ENCODE results near the gene REXO1. TPM values are rescaled to one million over a fixed set of nuclear protein-coding genes. Genes with fewer than 3 reads are reported as not detected.

REXO1 gene
- total and polyA plus RNA-seq, 2 donors (not counting 3 experiments of a cell fraction or from before 2014, with no cell fraction given): 41.1 to 56.9 TPM

- H4K20me1 ChIP-seq (replicated peaks; ENCODE audit: control insufficient read depth, extremely low read depth, insufficient read depth, low read length): no peaks in the 10 kb centered on the region
- CTCF ChIA-PET: interaction anchor here (1.2 to 7.6 kb wide), 4 partner anchors 8 to 16 kb away, joined by 3 to 83 read pairs (median 4); no protein-coding TSS in a partner anchor
These were observed 8.4 kb downstream of the REXO1 start for GRCh38 chr19:1839658-1840540.

More at GRCh38 chr19:1839658-1840540, 8.4 kb downstream of the REXO1 start:
- BruUV-seq (replicated peaks): no TSS peak
- Histone ChIP-seq H3K79me2 (ENCODE audit: control insufficient read depth, insufficient read depth, low read length) (peaks cover 91% of the 10 kb centered on the region), H3K36me3 (ENCODE audit: control insufficient read depth in 2 of 2, extremely low read depth in 1 of 2, insufficient read depth in 2 of 2, low read length in 2 of 2) (peaks cover 0 to 3% of the 10 kb centered on the region in 2 experiments), H3K27me3 (ENCODE audit: control insufficient read depth in 2 of 2, insufficient read depth in 2 of 2, low read length in 2 of 2) (no peaks in the 10 kb centered on the region), H3K27ac (ENCODE audit: insufficient read depth, low read depth, low read length) (no peak overlapping the region), H3K4me2 (ENCODE audit: insufficient read depth, low read length) (no peak overlapping the region), H3K9me1 (replicated peaks; ENCODE audit: control insufficient read depth, extremely low read depth, insufficient read depth, low read length) (no peaks in the 10 kb centered on the region), H3K9ac (replicated peaks; ENCODE audit: extremely low read depth, insufficient read depth, low read length) (no peak overlapping the region), H3K4me1 (ENCODE audit: control insufficient read depth, extremely low read depth, insufficient read depth, low read length) (peaks cover 16% of the 10 kb centered on the region), H2AFZ (ENCODE audit: low read depth, low read length) (no peak overlapping the region), H3K9me3 (replicated peaks; ENCODE audit: control insufficient read depth, insufficient read depth, low read length) (no peaks in the 10 kb centered on the region), H3K4me3 (replicated peaks in 1 of 3; ENCODE audit: insufficient read depth in 1 of 3, low read depth in 1 of 3, low read length in 3 of 3) (no peak overlapping the region)
- dilution Hi-C loops (cut with MboI; ENCODE audit: extremely low pct_ligation_motif_present, low sequenced_read_pairs) (no loop called here), intact Hi-C loops (cut with micrococcal nuclease) (loop anchor here (1.0 kb wide), 1 partner anchor 14 kb away; no protein-coding TSS in a partner anchor)
- POLR2A ChIA-PET: no interaction called here
- TF ChIP-seq EZH2 (IDR thresholded peaks at IDR 0.05; ENCODE audit: borderline replicate concordance, low read depth, low read length, severe bottlenecking) (no peak), JUN (IDR thresholded peaks at IDR 0.05; ENCODE audit: borderline replicate concordance, insufficient read depth, insufficient read length, low read depth) (no peak), CTCF (IDR thresholded peaks at IDR 0.05; ENCODE audit: extremely low read depth in 1 of 2, insufficient read depth in 1 of 2, low read depth in 1 of 2, low read length in 2 of 2) (no peak), MAX (IDR thresholded peaks at IDR 0.05; ENCODE audit: insufficient read depth, insufficient read length) (no peak), FOS (IDR thresholded peaks at IDR 0.05; ENCODE audit: borderline replicate concordance, insufficient read depth, low read length) (no peak), GATA2 (IDR thresholded peaks at IDR 0.05; ENCODE audit: insufficient read depth, insufficient read length, low read depth, low read length) (no peak), MYC (IDR thresholded peaks at IDR 0.05; ENCODE audit: low read depth, low read length) (no peak), POLR2AphosphoS5 (IDR thresholded peaks at IDR 0.05; ENCODE audit: insufficient read depth, low read depth, low read length) (no peak), POLR2A (IDR thresholded peaks at IDR 0.05; ENCODE audit: low read depth, low read length) (no peak)
- no peak for DNase-seq (ENCODE audit: low read depth, low spot score)
- no peak for FAIRE-seq

Data from endothelial cell of umbilical vein (primary cell).